ENCODE data around the gene NCK2.

NCK2 gene

DNA sequence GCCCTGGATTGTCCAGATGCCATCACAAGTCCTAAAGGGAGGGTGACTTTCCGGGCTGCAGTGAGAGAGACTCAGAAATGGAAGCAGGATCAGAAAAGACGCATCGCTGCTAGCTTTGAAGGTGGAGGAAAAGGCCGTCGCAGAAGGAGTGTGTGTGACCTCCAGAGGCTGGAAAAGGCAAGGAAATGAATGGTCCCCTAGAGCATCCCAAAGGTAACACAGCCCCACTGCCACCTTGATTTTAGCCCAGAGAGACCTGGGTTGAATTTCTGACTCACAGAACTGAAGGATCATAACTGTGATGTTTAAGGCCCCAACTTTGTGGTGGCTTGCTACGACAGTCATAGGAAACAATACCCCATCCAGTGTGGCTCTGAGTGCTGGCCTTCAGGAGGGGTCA is 8.6 kb upstream of the NCK2 start:
- no peak overlapping the region for H3K4me3 ChIP-seq (ENCODE audit: insufficient read length, low read depth)

DNA sequence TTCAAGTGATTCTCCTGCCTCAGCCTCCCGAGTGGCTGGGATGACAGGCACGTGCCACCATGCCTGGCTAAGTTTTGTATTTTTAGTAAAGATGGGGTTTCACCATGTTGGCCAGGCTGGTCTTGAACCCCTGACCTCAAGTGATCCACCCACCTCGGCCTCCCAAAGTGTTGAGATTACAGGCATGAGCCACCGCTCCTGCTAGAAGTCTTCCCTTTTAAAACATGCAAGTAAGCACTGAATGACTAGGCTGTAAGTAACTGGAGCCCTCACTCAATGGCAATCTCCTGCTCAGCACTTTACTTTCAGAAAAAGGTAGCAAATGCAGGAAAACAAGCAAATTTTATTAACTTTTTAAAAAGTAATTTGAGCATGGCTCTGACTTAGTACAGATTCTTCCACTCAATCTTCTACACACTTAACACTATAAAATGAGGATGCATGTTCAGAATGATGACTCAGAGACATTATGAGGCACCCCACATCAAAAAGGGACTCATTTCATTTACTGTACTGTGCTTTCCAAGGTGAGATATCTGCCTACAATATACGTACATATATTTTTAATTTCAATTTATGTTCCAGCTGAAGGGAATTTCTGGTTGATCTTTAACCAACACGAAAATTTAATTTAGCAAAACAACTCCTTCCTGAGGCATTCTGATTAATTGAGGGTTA is 6.6 kb upstream of the NCK2 start:
- H3K9me3 ChIP-seq (ENCODE audit: insufficient read depth, low read length): peaks cover 4% of the 10 kb centered on the region; the same call in 1 of the 2 replicates
- DNase-seq (ENCODE audit: low read depth, low spot score): no peak
- no peaks in the 10 kb centered on the region for H3K36me3 ChIP-seq (ENCODE audit: insufficient read depth, insufficient read length, low read length)
- no peaks in the 10 kb centered on the region for H3K4me1 ChIP-seq (ENCODE audit: insufficient read depth, insufficient read length)
- no peak overlapping the region for H3K9ac ChIP-seq (ENCODE audit: insufficient read length, low read depth)
- no peak overlapping the region for H3K4me3 ChIP-seq (ENCODE audit: insufficient read length, low read depth)
- H3K27me3 ChIP-seq (ENCODE audit: insufficient read depth, insufficient read length): peaks cover 15% of the 10 kb centered on the region
- no peak for TF ChIP-seq YY1 (IDR thresholded peaks at IDR 0.05; ENCODE audit: insufficient read depth, insufficient read length)
- TF ChIP-seq SUZ12 (IDR thresholded peaks at IDR 0.05; ENCODE audit: extremely low read depth, insufficient read depth, insufficient read length): no peak

More for the DNA sequence above, 8.6 kb upstream of the NCK2 start:
- DNase-seq (ENCODE audit: low read depth, low spot score): no peak
- no peaks in the 10 kb centered on the region for H3K4me1 ChIP-seq (ENCODE audit: insufficient read depth, insufficient read length)
- H3K27me3 ChIP-seq (ENCODE audit: insufficient read depth, insufficient read length): no peaks in the 10 kb centered on the region
- peaks cover 4% of the 10 kb centered on the region; the same call in 1 of the 2 replicates for H3K9me3 ChIP-seq (ENCODE audit: insufficient read depth, low read length)
- H3K36me3 ChIP-seq (ENCODE audit: insufficient read depth, insufficient read length, low read length): no peaks in the 10 kb centered on the region
- H3K9ac ChIP-seq (ENCODE audit: insufficient read length, low read depth): no peak overlapping the region
- TF ChIP-seq YY1 (IDR thresholded peaks at IDR 0.05; ENCODE audit: insufficient read depth, insufficient read length) (no peak), SUZ12 (IDR thresholded peaks at IDR 0.05; ENCODE audit: extremely low read depth, insufficient read depth, insufficient read length) (no peak), ZNF274 (IDR thresholded peaks at IDR 0.05; ENCODE audit: low read depth, low read length) (no peak)

DNA sequence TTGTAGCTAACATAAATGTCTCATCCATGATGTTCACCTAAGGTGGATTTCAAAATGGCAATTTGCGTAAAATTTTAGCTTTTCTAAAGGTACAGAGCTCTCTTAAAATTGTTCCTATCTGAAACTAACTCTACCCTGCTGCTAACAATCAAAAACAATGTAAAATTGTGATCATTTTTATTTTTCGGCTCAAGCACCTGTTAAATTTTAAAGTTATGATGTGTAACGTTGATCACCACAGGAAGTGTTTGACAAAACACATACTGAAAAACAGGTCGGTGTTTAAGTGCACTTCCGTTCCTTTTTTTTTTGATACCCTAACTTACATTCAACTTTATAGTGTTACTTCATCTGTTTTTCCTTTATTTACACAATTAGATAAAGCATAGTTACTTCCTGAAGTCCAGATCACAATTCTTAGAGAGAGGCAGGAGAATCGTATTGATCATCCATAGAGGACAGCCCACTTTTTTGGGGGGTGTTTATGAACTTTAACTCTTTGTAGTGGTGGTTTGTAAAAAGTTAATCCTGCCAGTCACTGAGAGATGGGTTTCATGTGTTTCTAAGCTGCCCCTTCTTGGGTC is 6.0 kb upstream of the NCK2 start:
- Histone ChIP-seq H3K36me3 (ENCODE audit: insufficient read depth, insufficient read length, low read length) (no peaks in the 10 kb centered on the region), H3K9ac (ENCODE audit: insufficient read length, low read depth) (no peak overlapping the region), H3K9me3 (ENCODE audit: insufficient read depth, low read length) (peaks cover 4% of the 10 kb centered on the region; the same call in 1 of the 2 replicates), H3K4me1 (ENCODE audit: insufficient read depth, insufficient read length) (no peaks in the 10 kb centered on the region), H3K27me3 (ENCODE audit: insufficient read depth, insufficient read length) (peaks cover 21% of the 10 kb centered on the region), H3K4me3 (ENCODE audit: insufficient read length, low read depth) (no peak overlapping the region)
- TF ChIP-seq ZNF274 (IDR thresholded peaks at IDR 0.05; ENCODE audit: low read depth, low read length): no peak
- TF ChIP-seq YY1 (IDR thresholded peaks at IDR 0.05; ENCODE audit: insufficient read depth, insufficient read length): no peak
- no peak for TF ChIP-seq SUZ12 (IDR thresholded peaks at IDR 0.05; ENCODE audit: extremely low read depth, insufficient read depth, insufficient read length)
- DNase-seq (ENCODE audit: low read depth, low spot score): no peak

DNA sequence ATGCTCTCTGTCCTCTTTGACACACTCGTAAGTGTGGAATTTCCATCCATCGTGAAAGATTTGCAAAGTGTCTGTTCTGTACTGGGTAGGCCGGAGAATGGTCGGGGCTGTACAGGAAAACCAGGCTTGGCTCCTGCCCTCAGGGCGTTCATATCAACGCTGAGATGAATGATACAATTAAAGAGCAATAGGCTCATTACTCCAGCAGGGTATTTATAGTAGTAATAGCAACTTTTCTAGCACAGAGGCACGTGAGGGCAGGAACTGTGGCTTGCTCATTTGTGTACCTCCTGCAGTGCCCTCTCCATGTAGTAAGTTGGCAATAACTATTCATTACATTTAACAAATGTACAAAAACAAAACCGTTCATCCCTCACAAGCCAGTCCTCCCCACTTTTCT is 5.3 kb upstream of the NCK2 start:
- peaks cover 3% of the 10 kb centered on the region for H3K4me1 ChIP-seq (ENCODE audit: insufficient read depth, insufficient read length)
- peaks cover 24% of the 10 kb centered on the region for H3K27me3 ChIP-seq (ENCODE audit: insufficient read depth, insufficient read length)
- TF ChIP-seq SUZ12 (IDR thresholded peaks at IDR 0.05; ENCODE audit: extremely low read depth, insufficient read depth, insufficient read length) (no peak), YY1 (IDR thresholded peaks at IDR 0.05; ENCODE audit: insufficient read depth, insufficient read length) (no peak)
- no peaks in the 10 kb centered on the region for H3K36me3 ChIP-seq (ENCODE audit: insufficient read depth, insufficient read length, low read length)
- peaks cover 4% of the 10 kb centered on the region; the same call in 1 of the 2 replicates for H3K9me3 ChIP-seq (ENCODE audit: insufficient read depth, low read length)
- H3K4me3 ChIP-seq (ENCODE audit: insufficient read length, low read depth): no peak overlapping the region
- H3K9ac ChIP-seq (ENCODE audit: insufficient read length, low read depth): no peak overlapping the region
- no peak for DNase-seq (ENCODE audit: low read depth, low spot score)

DNA sequence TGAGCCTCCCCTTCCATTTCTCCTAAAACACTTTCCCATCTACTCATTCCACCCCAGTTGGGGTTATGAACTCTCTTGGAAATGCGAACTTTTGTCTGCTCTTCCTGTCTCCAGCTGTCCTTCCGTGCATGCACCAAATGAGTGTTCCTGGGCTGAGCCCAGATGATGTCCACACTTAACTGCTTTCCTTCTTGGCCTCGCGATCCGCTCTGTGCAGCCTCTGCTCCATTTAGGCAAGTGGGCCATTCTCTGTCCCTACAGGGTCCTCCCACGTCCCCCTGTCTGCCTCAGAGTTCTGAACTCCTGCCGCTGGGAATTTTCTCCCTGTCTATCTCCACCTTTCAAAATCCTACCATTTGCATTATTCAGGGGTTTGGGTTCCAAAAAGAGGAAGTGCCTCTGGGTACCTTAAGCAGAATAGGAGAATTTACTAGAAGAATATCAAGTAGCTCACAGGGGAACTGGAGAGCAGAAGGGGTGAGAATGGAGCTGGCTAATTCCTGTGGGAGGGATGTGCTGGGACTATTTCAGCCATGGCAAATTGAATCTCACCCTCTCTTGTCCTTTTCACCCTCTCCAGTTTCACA is 4.7 kb upstream of the NCK2 start:
- no peak for TF ChIP-seq ZNF274 (IDR thresholded peaks at IDR 0.05; ENCODE audit: low read depth, low read length)
- TF ChIP-seq YY1 (IDR thresholded peaks at IDR 0.05; ENCODE audit: insufficient read depth, insufficient read length): no peak
- no peak for TF ChIP-seq SUZ12 (IDR thresholded peaks at IDR 0.05; ENCODE audit: extremely low read depth, insufficient read depth, insufficient read length)
- Histone ChIP-seq H3K27me3 (ENCODE audit: insufficient read depth, insufficient read length) (peaks cover 24% of the 10 kb centered on the region), H3K9ac (ENCODE audit: insufficient read length, low read depth) (no peak overlapping the region), H3K9me3 (ENCODE audit: insufficient read depth, low read length) (peaks cover 4% of the 10 kb centered on the region; the same call in 1 of the 2 replicates), H3K36me3 (ENCODE audit: insufficient read depth, insufficient read length, low read length) (no peaks in the 10 kb centered on the region), H3K4me1 (ENCODE audit: insufficient read depth, insufficient read length) (peaks cover 3% of the 10 kb centered on the region), H3K4me3 (ENCODE audit: insufficient read length, low read depth) (no peak overlapping the region)
- no peak for DNase-seq (ENCODE audit: low read depth, low spot score)

DNA sequence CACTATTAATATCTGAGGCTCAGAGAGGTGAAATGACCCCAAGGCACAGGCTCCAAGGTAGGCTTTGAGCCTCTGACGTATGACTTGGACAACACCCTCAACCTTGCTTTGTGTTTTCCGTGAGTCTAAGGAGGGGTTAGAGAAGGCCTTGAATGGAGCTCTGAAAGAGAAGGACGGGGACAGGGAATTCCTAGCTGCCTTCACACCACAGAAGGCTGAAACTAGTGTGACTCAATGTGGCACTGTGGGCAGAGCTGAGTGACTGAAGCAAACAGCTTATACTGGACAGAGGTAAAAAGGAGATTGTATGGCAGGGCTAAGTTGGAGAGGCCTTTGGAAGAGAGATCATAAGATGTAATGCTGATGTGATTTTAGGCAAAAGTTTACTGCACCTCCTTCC is 3.5 kb upstream of the NCK2 start:
- no peak overlapping the region for H3K9ac ChIP-seq (ENCODE audit: insufficient read length, low read depth)
- DNase-seq (ENCODE audit: low read depth, low spot score): no peak

DNA sequence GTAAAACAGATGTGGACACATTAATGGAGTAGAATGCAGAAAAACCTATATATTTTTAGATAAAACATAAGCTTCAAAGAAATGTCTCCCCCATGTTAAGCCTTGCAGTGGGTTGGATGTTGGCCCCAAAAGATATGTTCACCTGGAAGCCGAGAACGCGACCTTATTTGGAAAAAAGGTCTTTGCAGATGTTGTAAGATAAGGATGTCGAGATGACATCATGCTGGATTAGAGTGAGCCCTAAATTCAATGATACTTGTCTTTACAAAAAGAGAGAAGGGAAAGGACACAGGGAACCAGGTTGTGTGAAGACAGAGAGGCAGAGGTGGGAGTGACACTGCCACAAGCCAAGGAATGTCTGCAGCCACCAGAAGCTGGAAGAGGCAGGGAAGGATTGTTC is 3.1 kb upstream of the NCK2 start:
- Histone ChIP-seq H3K36me3 (ENCODE audit: insufficient read depth, insufficient read length, low read length) (peaks cover 2% of the 10 kb centered on the region), H3K9me3 (ENCODE audit: insufficient read depth, low read length) (no peaks in the 10 kb centered on the region), H3K4me1 (ENCODE audit: insufficient read depth, insufficient read length) (peaks cover 3% of the 10 kb centered on the region), H3K27me3 (ENCODE audit: insufficient read depth, insufficient read length) (peaks cover 24% of the 10 kb centered on the region), H3K9ac (ENCODE audit: insufficient read length, low read depth) (no peak overlapping the region), H3K4me3 (ENCODE audit: insufficient read length, low read depth) (no peak overlapping the region)
- no peak for DNase-seq (ENCODE audit: low read depth, low spot score)
- TF ChIP-seq SUZ12 (IDR thresholded peaks at IDR 0.05; ENCODE audit: extremely low read depth, insufficient read depth, insufficient read length) (no peak), ZNF274 (IDR thresholded peaks at IDR 0.05; ENCODE audit: low read depth, low read length) (no peak), YY1 (IDR thresholded peaks at IDR 0.05; ENCODE audit: insufficient read depth, insufficient read length) (no peak)

More for the DNA sequence above, 3.5 kb upstream of the NCK2 start:
- no peaks in the 10 kb centered on the region for H3K36me3 ChIP-seq (ENCODE audit: insufficient read depth, insufficient read length, low read length)
- peaks cover 3% of the 10 kb centered on the region for H3K4me1 ChIP-seq (ENCODE audit: insufficient read depth, insufficient read length)
- peaks cover 24% of the 10 kb centered on the region for H3K27me3 ChIP-seq (ENCODE audit: insufficient read depth, insufficient read length)
- H3K4me3 ChIP-seq (ENCODE audit: insufficient read length, low read depth): no peak overlapping the region
- TF ChIP-seq YY1 (IDR thresholded peaks at IDR 0.05; ENCODE audit: insufficient read depth, insufficient read length) (no peak), SUZ12 (IDR thresholded peaks at IDR 0.05; ENCODE audit: extremely low read depth, insufficient read depth, insufficient read length) (no peak), ZNF274 (IDR thresholded peaks at IDR 0.05; ENCODE audit: low read depth, low read length) (no peak)
- H3K9me3 ChIP-seq (ENCODE audit: insufficient read depth, low read length): no peaks in the 10 kb centered on the region
